ENCODE data around the gene DNAJB4. TPM values are rescaled to one million over a fixed set of nuclear protein-coding genes. Genes with fewer than 3 reads are reported as not detected.

Gene DNAJB4
- total RNA-seq, 1 experiment from 2014 or later, result 26.0 TPM

GRCh38 chr1:78011050-78011449 is 6.3 kb downstream of the DNAJB4 start:
- CTCF ChIA-PET, result no interaction called here
- Histone ChIP-seq H4K20me1 (ENCODE audit: insufficient read depth) (no peaks in the 10 kb centered on the region; the same call in 1 of the 2 replicates), H2AFZ (ENCODE audit: low read depth, low read length, poor library complexity, severe bottlenecking) (no peak overlapping the region), H3K36me3 (ENCODE audit: control insufficient read depth in 1 of 2, insufficient read depth in 2 of 2, low read length in 2 of 2) (peaks cover 5 to 8% of the 10 kb centered on the region in 2 experiments; a peak in 3 of 4 replicates), H3K4me1 (ENCODE audit: control insufficient read depth in 1 of 2, insufficient read depth in 2 of 2, low read length in 2 of 2) (peaks cover 6 to 8% of the 10 kb centered on the region in 2 experiments), H3K79me2 (ENCODE audit: insufficient read depth, low read length) (peaks cover 75% of the 10 kb centered on the region), H3K9me3 (ENCODE audit: control insufficient read depth in 1 of 2, insufficient read depth in 1 of 2, low read depth in 1 of 2, low read length in 2 of 2) (no peaks in the 10 kb centered on the region), H3K27me3 (ENCODE audit: insufficient read depth, low read length) (no peaks in the 10 kb centered on the region), H3K9me2 (ENCODE audit: insufficient read depth) (no peaks in the 10 kb centered on the region), H3K4me2 (ENCODE audit: low read length) (no peak overlapping the region), H3K9ac (ENCODE audit: low read length) (no peak overlapping the region), H3K4me3 (replicated peaks in 1 of 2; ENCODE audit: low read depth in 1 of 2, low read length in 2 of 2) (no peak overlapping the region), H3K27ac (ENCODE audit: low read depth, low read length) (no peak overlapping the region)
- RAD21 ChIA-PET (ENCODE audit: low non-redundant PET in 1 of 2, low total read pairs in 2 of 2, uncharacterized antibody in 2 of 2, unreplicated experiment in 2 of 2), result no interaction called here
- intact Hi-C loops (cut with micrococcal nuclease), result no loop called here
- ATAC-seq, result no peak
- POLR2A ChIA-PET, result no interaction called here
- no peak for TF ChIP-seq SP1 (IDR thresholded peaks at IDR 0.05; ENCODE audit: low read depth)
- no peak for TF ChIP-seq SRF (IDR thresholded peaks at IDR 0.05; ENCODE audit: low read depth)
- TF ChIP-seq POLR2AphosphoS5 (IDR thresholded peaks at IDR 0.05; ENCODE audit: low read depth, low read length), result no peak
- TF ChIP-seq CBX3 (IDR thresholded peaks at IDR 0.05; ENCODE audit: low read depth), result no peak
- TF ChIP-seq ZNF274 (IDR thresholded peaks at IDR 0.05; ENCODE audit: low read depth, low read length), result no peak
- no peak for TF ChIP-seq FOSL1 (IDR thresholded peaks at IDR 0.05; ENCODE audit: low read depth)
- TF ChIP-seq TCF7L2 (IDR thresholded peaks at IDR 0.05; ENCODE audit: borderline replicate concordance, extremely low read depth, insufficient read depth, insufficient read length), result no peak
- TF ChIP-seq ZFX (IDR thresholded peaks at IDR 0.05), result no peak
- TF ChIP-seq, protein P1, sequence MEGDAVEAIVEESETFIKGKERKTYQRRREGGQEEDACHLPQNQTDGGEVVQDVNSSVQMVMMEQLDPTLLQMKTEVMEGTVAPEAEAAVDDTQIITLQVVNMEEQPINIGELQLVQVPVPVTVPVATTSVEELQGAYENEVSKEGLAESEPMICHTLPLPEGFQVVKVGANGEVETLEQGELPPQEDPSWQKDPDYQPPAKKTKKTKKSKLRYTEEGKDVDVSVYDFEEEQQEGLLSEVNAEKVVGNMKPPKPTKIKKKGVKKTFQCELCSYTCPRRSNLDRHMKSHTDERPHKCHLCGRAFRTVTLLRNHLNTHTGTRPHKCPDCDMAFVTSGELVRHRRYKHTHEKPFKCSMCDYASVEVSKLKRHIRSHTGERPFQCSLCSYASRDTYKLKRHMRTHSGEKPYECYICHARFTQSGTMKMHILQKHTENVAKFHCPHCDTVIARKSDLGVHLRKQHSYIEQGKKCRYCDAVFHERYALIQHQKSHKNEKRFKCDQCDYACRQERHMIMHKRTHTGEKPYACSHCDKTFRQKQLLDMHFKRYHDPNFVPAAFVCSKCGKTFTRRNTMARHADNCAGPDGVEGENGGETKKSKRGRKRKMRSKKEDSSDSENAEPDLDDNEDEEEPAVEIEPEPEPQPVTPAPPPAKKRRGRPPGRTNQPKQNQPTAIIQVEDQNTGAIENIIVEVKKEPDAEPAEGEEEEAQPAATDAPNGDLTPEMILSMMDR (IDR thresholded peaks at IDR 0.05 in 2 of 3, conservative IDR thresholded peaks at IDR 0.05 in 1 of 3; ENCODE audit: borderline replicate concordance in 1 of 3, insufficient read depth in 1 of 3, low read depth in 2 of 3, low read length in 2 of 3), result no peak
- no peak for DNase-seq (ENCODE audit: low read depth, low spot score)
- no TSS peak for BruUV-seq (replicated peaks)

- Histone ChIP-seq H3K4me3 (replicated peaks in 1 of 2; ENCODE audit: low read depth in 1 of 2, low read length in 2 of 2) (no peak overlapping the region), H3K79me2 (ENCODE audit: insufficient read depth, low read length) (peaks cover 34% of the 10 kb centered on the region), H3K9ac (ENCODE audit: low read length) (no peak overlapping the region), H3K36me3 (ENCODE audit: control insufficient read depth in 1 of 2, insufficient read depth in 2 of 2, low read length in 2 of 2) (peaks cover 5 to 10% of the 10 kb centered on the region in 2 experiments; a peak in 3 of 4 replicates), H4K20me1 (ENCODE audit: insufficient read depth) (no peaks in the 10 kb centered on the region), H3K4me2 (ENCODE audit: low read length) (no peak overlapping the region), H3K9me3 (ENCODE audit: control insufficient read depth in 1 of 2, insufficient read depth in 1 of 2, low read depth in 1 of 2, low read length in 2 of 2) (no peaks in the 10 kb centered on the region), H2AFZ (ENCODE audit: low read depth, low read length, poor library complexity, severe bottlenecking) (no peak overlapping the region), H3K27ac (ENCODE audit: low read depth, low read length) (no peak overlapping the region), H3K9me2 (ENCODE audit: insufficient read depth) (no peaks in the 10 kb centered on the region), H3K4me1 (ENCODE audit: control insufficient read depth in 1 of 2, insufficient read depth in 2 of 2, low read length in 2 of 2) (no peaks in the 10 kb centered on the region), H3K27me3 (ENCODE audit: insufficient read depth, low read length) (no peaks in the 10 kb centered on the region)
- POLR2A ChIA-PET, result interaction anchor here (1.7 kb wide), 1 partner anchor 11 kb away, joined by 5 read pairs; the partner anchor contains the start of gene DNAJB4
- CTCF ChIA-PET, result no interaction called here
- ATAC-seq (no peak), DNase-seq (ENCODE audit: low read depth, low spot score) (no peak)
- intact Hi-C loops (cut with micrococcal nuclease), result no loop called here
- no TSS peak for BruUV-seq (replicated peaks)
- RAD21 ChIA-PET (ENCODE audit: low non-redundant PET in 1 of 2, low total read pairs in 2 of 2, uncharacterized antibody in 2 of 2, unreplicated experiment in 2 of 2), result no interaction called here
- TF ChIP-seq EZH2 (IDR thresholded peaks at IDR 0.05), result no peak
- TF ChIP-seq ZNF274 (IDR thresholded peaks at IDR 0.05; ENCODE audit: low read depth, low read length), result no peak
- TF ChIP-seq RAD21 (IDR thresholded peaks at IDR 0.05; ENCODE audit: low read depth), result no peak
- no peak for TF ChIP-seq YY1 (IDR thresholded peaks at IDR 0.05; ENCODE audit: extremely low read depth, insufficient replicate concordance, low read depth, low read length)
- no peak for TF ChIP-seq POLR2A (IDR thresholded peaks at IDR 0.05; ENCODE audit: borderline replicate concordance, extremely low read depth, insufficient read depth, insufficient read length)
- no peak for TF ChIP-seq POLR2AphosphoS5 (IDR thresholded peaks at IDR 0.05; ENCODE audit: low read depth, low read length)
- no peak for TF ChIP-seq SP1 (IDR thresholded peaks at IDR 0.05; ENCODE audit: low read depth)
- no peak for TF ChIP-seq CBX3 (IDR thresholded peaks at IDR 0.05; ENCODE audit: low read depth)
- TF ChIP-seq, protein P2, sequence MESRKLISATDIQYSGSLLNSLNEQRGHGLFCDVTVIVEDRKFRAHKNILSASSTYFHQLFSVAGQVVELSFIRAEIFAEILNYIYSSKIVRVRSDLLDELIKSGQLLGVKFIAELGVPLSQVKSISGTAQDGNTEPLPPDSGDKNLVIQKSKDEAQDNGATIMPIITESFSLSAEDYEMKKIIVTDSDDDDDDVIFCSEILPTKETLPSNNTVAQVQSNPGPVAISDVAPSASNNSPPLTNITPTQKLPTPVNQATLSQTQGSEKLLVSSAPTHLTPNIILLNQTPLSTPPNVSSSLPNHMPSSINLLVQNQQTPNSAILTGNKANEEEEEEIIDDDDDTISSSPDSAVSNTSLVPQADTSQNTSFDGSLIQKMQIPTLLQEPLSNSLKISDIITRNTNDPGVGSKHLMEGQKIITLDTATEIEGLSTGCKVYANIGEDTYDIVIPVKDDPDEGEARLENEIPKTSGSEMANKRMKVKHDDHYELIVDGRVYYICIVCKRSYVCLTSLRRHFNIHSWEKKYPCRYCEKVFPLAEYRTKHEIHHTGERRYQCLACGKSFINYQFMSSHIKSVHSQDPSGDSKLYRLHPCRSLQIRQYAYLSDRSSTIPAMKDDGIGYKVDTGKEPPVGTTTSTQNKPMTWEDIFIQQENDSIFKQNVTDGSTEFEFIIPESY (IDR thresholded peaks at IDR 0.05; ENCODE audit: extremely low read depth, insufficient replicate concordance, low read length), result no peak
- no peak for TF ChIP-seq SIN3A (IDR thresholded peaks at IDR 0.05; ENCODE audit: low read depth)
Measured at GRCh38 chr1:78015148-78015547, 10.4 kb downstream of the DNAJB4 start.

All from HCT116 (cell line).